ENCODE measurements around the gene TMEM50B. TPM values are rescaled to one million over a fixed set of nuclear protein-coding genes. Genes with fewer than 3 reads are reported as not detected.
"Not testable (repeated sequence)": the region's sequence is repeated elsewhere in the genome, so short reads cannot be mapped to it uniquely, and the experiment has no call there.

Gene TMEM50B
- total and polyA plus RNA-seq, 4 donors: 43.7 to 80.9 (median 68.3) TPM

DNA sequence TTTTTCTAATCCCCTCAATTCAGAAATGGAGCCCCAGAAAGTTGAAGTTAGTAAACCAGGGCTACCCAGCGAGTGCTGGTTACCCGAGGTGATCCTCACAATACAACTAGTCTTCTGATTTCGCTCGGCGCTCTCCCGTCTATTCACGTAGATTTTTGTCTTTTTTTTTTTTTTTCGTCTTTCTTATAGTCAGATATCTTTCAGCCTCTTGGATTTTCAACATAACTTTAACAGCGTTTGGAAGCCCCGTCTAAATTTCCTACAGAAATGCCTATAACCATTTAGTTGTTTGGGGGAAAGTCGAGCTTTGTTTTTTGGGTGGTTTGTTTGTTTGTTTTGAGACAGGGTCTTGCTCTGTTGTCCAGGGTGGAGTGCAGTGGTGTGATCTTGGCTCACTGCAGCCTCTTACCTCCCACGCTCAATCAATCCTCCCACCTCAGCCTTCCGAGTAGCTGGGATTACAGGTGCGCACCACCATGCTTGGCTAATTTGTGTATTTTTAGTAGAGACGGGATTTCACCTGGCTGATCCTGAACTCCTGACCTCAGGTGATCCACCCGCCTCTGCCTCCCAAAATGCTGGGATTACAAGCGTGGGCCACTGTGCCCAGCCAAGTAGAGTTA, 818 bp upstream of the TMEM50B start:
- 32% methylated on average over 11 of the region's 17 CpGs for WGBS (ENCODE audit: insufficient coverage)

DNA sequence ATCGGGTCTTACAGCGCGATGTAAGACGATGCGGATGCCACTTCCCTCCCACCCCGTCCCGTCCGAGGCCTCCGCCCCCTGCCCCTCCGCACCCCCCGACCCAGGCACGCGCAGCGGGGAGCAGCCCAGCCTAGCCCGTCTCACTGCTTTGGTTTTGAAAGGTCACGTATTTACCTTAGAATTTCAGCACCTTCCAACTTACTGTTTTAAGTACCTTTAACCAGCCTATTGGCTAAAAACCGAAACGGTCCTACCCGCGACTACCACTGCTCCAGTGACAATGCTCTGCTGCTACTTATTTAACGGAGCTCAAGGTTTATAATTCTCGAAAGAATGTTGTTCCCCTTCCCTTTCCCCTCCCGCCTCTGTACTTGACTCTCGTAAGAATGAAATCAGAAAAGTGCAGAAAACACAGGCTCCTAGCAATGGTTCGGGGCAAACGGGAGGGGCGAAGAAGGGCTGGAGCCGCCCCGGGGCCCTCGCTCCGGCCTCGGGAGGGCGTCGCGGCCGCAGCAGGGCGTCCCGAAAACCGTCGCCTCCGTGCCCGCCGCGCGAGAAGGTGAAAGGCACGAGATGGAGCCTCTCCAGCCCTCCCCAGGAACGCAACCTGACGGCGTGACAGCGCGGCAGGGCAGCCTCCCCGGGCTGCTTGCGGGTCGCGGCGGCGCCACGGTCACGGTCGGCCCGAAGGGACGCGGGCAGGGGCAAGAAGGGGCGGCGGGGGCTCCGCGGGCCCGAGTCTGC, 667 bp downstream of the TMEM50B start:
- Histone ChIP-seq H3K9me3 (ENCODE audit: control insufficient read depth, insufficient read depth, low read length) (no peaks in the 10 kb centered on the region), H3K27me3 (ENCODE audit: control insufficient read depth, insufficient read depth, low read length) (no peaks in the 10 kb centered on the region), H3K4me3 (ENCODE audit: low read depth, low read length) (peak overlapping the region; percentile 81), H3K4me1 (ENCODE audit: control insufficient read depth, insufficient read depth, low read length) (peaks cover 11% of the 10 kb centered on the region), H3K27ac (ENCODE audit: low read depth, low read length) (peak overlapping the region; percentile 84), H3K36me3 (ENCODE audit: control insufficient read depth, insufficient read depth, low read length) (no peaks in the 10 kb centered on the region)
- peak in 4 of 6 donors; percentile 5 to 53 (median 40) for DNase-seq (ENCODE audit: low read depth in 4 of 6, low spot score in 6 of 6)
- WGBS (ENCODE audit: insufficient coverage): under 1% methylated on average over 63 of the region's 68 CpGs

More for the DNA sequence above, 818 bp upstream of the TMEM50B start:
- no peaks in the 10 kb centered on the region for H3K27me3 ChIP-seq (ENCODE audit: control insufficient read depth, insufficient read depth, low read length)
- H3K9me3 ChIP-seq (ENCODE audit: control insufficient read depth, insufficient read depth, low read length): no peaks in the 10 kb centered on the region
- peak overlapping the region; percentile 68 for H3K4me3 ChIP-seq (ENCODE audit: low read depth, low read length)
- peaks cover 11% of the 10 kb centered on the region for H3K4me1 ChIP-seq (ENCODE audit: control insufficient read depth, insufficient read depth, low read length)
- peak overlapping the region; percentile 85 for H3K27ac ChIP-seq (ENCODE audit: low read depth, low read length)
- H3K36me3 ChIP-seq (ENCODE audit: control insufficient read depth, insufficient read depth, low read length): no peaks in the 10 kb centered on the region
- no peak for DNase-seq (ENCODE audit: low read depth in 4 of 6, low spot score in 6 of 6)

DNA sequence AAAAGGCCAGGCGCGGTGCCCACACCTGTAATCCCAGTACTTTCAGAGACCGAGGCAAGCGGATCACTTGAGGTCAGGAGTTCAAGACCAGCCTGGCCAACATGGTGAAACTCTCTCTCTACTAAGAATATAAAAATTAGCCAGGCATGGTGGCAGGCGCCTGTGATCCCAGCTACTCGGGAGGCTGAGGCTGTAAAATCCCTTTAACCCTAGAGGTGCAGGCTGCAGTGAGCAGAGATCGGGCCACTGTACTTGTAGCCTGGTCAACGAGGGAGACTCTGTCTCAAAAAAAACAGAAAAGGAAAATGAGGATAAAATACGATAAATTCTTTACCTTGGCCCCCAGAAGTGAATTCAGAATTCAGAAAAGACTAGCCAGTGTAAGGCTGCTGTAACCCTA, 1.6 kb downstream of the TMEM50B start:
- Histone ChIP-seq H3K27ac (ENCODE audit: low read depth, low read length) (no peak overlapping the region), H3K36me3 (ENCODE audit: control insufficient read depth, insufficient read depth, low read length) (no peaks in the 10 kb centered on the region), H3K9me3 (ENCODE audit: control insufficient read depth, insufficient read depth, low read length) (no peaks in the 10 kb centered on the region), H3K27me3 (ENCODE audit: control insufficient read depth, insufficient read depth, low read length) (no peaks in the 10 kb centered on the region), H3K4me1 (ENCODE audit: control insufficient read depth, insufficient read depth, low read length) (peaks cover 11% of the 10 kb centered on the region), H3K4me3 (ENCODE audit: low read depth, low read length) (peak overlapping the region; percentile 81)
- 61% methylated on average over 9 of the region's 9 CpGs for WGBS (ENCODE audit: insufficient coverage)
- DNase-seq (ENCODE audit: low read depth in 4 of 6, low spot score in 6 of 6): no peak

DNA sequence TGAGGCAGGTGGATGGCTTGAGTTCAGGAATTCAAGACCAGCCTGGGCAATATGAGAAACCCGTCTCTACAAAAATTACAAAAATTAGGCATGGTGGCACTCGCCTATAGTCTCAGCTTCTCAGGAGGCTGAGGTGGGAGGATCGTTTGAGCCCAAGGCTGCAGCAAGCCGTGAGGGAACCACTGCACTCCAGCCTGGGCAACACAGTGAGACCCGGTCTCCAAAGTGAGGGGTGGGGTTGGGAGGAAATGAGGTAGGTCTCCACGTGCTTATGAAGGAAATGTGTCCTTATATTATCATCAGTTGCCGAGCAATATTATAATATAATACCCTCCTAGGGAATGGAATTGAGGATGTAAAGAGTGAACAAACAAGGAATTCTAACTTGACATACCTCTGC, 2.7 kb downstream of the TMEM50B start:
- Histone ChIP-seq H3K36me3 (ENCODE audit: control insufficient read depth, insufficient read depth, low read length) (no peaks in the 10 kb centered on the region), H3K27me3 (ENCODE audit: control insufficient read depth, insufficient read depth, low read length) (no peaks in the 10 kb centered on the region), H3K9me3 (ENCODE audit: control insufficient read depth, insufficient read depth, low read length) (no peaks in the 10 kb centered on the region), H3K4me3 (ENCODE audit: low read depth, low read length) (no peak overlapping the region), H3K4me1 (ENCODE audit: control insufficient read depth, insufficient read depth, low read length) (peaks cover 11% of the 10 kb centered on the region), H3K27ac (ENCODE audit: low read depth, low read length) (no peak overlapping the region)
- WGBS (ENCODE audit: insufficient coverage): 100% methylated on average over 3 of the region's 7 CpGs
- no peak for DNase-seq (ENCODE audit: low read depth in 4 of 6, low spot score in 6 of 6)

DNA sequence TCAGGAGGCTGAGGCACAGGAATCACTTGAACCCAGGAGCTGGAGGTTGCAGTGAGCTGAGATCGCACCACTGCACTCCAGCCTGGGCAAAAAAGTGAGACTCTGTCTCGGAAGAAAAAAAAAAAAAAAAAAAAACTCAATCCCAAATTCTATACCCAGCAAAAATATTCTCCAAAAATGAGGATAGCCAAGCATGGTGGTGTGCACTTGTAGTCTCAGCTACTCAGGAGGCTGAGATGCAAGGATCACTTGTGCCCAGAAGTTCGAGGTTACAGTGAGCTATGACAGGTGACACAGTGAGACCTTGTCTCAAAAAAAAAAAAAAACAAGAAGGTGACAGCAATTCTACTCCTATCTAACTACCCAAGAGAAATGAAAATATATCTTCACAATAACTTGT, 6.4 kb downstream of the TMEM50B start:
- Histone ChIP-seq H3K4me1 (ENCODE audit: control insufficient read depth, insufficient read depth, low read length) (peaks cover 7% of the 10 kb centered on the region), H3K9me3 (ENCODE audit: control insufficient read depth, insufficient read depth, low read length) (no peaks in the 10 kb centered on the region), H3K36me3 (ENCODE audit: control insufficient read depth, insufficient read depth, low read length) (no peaks in the 10 kb centered on the region), H3K27ac (ENCODE audit: low read depth, low read length) (no peak overlapping the region), H3K4me3 (ENCODE audit: low read depth, low read length) (no peak overlapping the region), H3K27me3 (ENCODE audit: control insufficient read depth, insufficient read depth, low read length) (no peaks in the 10 kb centered on the region)
- 100% methylated on average over 1 of the region's 3 CpGs for WGBS (ENCODE audit: insufficient coverage)
- DNase-seq (ENCODE audit: low read depth in 4 of 6, low spot score in 6 of 6): no peak

DNA sequence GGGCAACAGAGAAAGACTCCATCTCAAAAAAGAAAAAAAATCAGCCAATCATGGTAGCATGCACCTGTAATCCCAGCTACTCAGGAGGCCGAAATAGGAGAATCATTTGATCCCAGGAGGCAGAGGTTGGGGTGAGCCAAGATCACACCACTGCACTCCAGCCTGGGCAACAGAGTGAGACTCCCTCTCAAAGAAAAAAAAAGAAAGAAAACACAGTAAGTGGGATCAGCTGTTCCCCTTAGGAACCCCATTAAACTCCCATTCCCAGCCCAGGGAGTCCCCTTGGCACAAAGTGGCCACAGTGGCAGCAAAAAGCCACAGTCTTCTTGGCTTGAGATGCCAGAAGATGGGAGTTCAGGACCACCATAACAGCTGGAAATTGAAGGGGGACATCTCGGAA, 9.1 kb downstream of the TMEM50B start:
- no CpG with 5 or more reads among the region's 2 CpGs for WGBS (ENCODE audit: insufficient coverage)
- no peak for DNase-seq (ENCODE audit: low read depth in 4 of 6, low spot score in 6 of 6)
- Histone ChIP-seq H3K36me3 (ENCODE audit: control insufficient read depth, insufficient read depth, low read length) (no peaks in the 10 kb centered on the region), H3K27ac (ENCODE audit: low read depth, low read length) (no peak overlapping the region), H3K4me1 (ENCODE audit: control insufficient read depth, insufficient read depth, low read length) (no peaks in the 10 kb centered on the region), H3K4me3 (ENCODE audit: low read depth, low read length) (no peak overlapping the region), H3K27me3 (ENCODE audit: control insufficient read depth, insufficient read depth, low read length) (no peaks in the 10 kb centered on the region), H3K9me3 (ENCODE audit: control insufficient read depth, insufficient read depth, low read length) (no peaks in the 10 kb centered on the region)

DNA sequence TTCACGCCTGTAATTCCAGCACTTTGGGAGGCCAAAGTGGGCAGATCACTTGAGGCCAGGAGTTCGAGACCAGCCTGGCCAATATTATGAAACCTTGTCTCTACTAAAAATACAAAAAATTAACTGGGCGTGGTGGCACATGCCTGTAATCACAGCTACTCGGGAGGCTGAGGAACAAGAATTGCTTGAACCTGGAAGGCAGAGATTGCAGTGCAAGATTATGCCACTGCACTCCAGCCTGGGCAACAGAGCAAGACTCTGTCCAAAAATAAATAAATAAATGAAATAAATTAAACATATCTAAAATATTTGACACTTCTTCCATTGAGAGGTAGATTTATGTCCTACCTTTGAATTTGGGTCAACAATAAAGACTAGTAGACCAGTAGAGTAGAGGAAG, 10.6 kb downstream of the TMEM50B start:
- H3K4me1 ChIP-seq (ENCODE audit: control insufficient read depth, insufficient read depth, low read length); H3K36me3 ChIP-seq (ENCODE audit: control insufficient read depth, insufficient read depth, low read length); DNase-seq (ENCODE audit: low read depth in 4 of 6, low spot score in 6 of 6); H3K27me3 ChIP-seq (ENCODE audit: control insufficient read depth, insufficient read depth, low read length); H3K27ac ChIP-seq (ENCODE audit: low read depth, low read length); H3K4me3 ChIP-seq (ENCODE audit: low read depth, low read length); H3K9me3 ChIP-seq (ENCODE audit: control insufficient read depth, insufficient read depth, low read length): not testable (repeated sequence)
- 97% methylated on average over 4 of the region's 4 CpGs for WGBS (ENCODE audit: insufficient coverage)

DNA sequence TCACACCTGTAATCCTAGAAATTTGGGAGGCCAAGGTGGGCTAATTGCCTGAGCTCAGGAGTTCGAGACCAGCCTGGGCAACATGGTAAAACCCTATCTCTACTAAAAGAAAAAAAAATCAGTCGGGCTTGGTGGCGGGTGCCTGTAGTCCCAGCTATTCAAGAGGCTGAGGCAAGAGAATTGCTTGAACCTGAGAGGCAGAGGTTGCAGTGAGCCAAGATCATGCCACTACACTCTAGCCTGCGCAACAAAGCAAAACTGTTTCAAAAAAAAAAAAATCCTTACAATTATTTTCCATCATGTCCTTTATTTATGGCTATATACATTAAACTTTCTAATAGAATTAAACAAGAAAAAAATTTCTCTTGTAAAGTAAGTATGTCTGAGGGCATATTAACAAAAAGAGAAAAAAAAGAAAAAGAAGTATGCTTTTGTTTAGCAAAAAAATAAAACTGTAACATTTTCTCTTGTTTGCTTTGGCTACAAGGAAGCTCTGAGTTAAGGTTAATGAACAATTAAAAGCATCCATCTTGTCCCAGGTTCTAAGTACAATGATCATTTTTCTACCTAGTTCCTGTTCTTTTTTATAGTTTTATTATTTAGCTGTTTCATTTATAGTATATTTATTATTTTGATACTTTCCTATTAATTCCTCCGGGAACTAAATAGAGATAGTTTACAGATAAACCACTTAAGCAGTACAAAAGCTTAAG, 18.1 kb downstream of the TMEM50B start:
- H3K27ac ChIP-seq (ENCODE audit: low read depth, low read length): no peak overlapping the region
- no peak for DNase-seq (ENCODE audit: low read depth in 4 of 6, low spot score in 6 of 6)
- no peaks in the 10 kb centered on the region for H3K4me1 ChIP-seq (ENCODE audit: control insufficient read depth, insufficient read depth, low read length)
- no peaks in the 10 kb centered on the region for H3K27me3 ChIP-seq (ENCODE audit: control insufficient read depth, insufficient read depth, low read length)
- H3K36me3 ChIP-seq (ENCODE audit: control insufficient read depth, insufficient read depth, low read length): peaks cover 8% of the 10 kb centered on the region
- WGBS (ENCODE audit: insufficient coverage): 100% methylated on average over 1 of the region's 5 CpGs
- no peak overlapping the region for H3K4me3 ChIP-seq (ENCODE audit: low read depth, low read length)
- H3K9me3 ChIP-seq (ENCODE audit: control insufficient read depth, insufficient read depth, low read length): no peaks in the 10 kb centered on the region

DNA sequence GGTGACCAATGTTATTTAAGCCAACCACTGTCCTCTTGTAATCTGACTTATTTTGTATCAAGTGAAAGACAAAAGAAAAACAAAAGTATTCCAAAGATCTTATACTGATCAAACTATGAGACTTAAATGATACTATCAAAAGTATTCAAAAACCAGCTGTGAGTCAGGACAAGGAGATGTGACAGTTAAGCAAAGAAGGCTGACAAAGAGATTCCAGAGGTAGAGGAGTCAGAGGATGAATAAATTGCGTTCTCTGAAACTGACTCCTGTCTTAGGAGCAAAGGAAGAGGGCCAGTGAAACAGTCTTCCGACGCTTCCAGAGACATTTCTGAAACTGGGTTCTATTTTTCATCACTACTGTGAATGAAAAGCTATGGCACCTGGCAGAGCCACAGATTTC, 20.9 kb downstream of the TMEM50B start:
- Histone ChIP-seq H3K4me3 (ENCODE audit: low read depth, low read length) (no peak overlapping the region), H3K36me3 (ENCODE audit: control insufficient read depth, insufficient read depth, low read length) (peaks cover 12% of the 10 kb centered on the region), H3K9me3 (ENCODE audit: control insufficient read depth, insufficient read depth, low read length) (no peaks in the 10 kb centered on the region), H3K27ac (ENCODE audit: low read depth, low read length) (no peak overlapping the region), H3K4me1 (ENCODE audit: control insufficient read depth, insufficient read depth, low read length) (no peaks in the 10 kb centered on the region), H3K27me3 (ENCODE audit: control insufficient read depth, insufficient read depth, low read length) (no peaks in the 10 kb centered on the region)
- 100% methylated on average over 2 of the region's 3 CpGs for WGBS (ENCODE audit: insufficient coverage)
- DNase-seq (ENCODE audit: low read depth in 4 of 6, low spot score in 6 of 6): no peak

Measured in spinal cord (tissue), 10 donors.